RWPE2 (cell line): ENCODE measurements around the gene PDZRN4.

ENCODE experiments used
- ATAC-seq: fragments of 200-7000 bp; cut with Tn5 transposase; 3 replicates; pipeline ENCODE4 v1.9.1; 2021; ENCODE audit warnings: low read depth
- DNase-seq: peaks from one replicate; pipeline ENCODE4 v3.0.0-alpha.2; 2020; ENCODE audit warnings: low spot score
- H3K27ac ChIP-seq: fragments of 450-650 bp; 2 replicates; pipeline ENCODE4 v1.5.1; 2017; ENCODE audit warnings: mild to moderate bottlenecking; ENCODE audit not compliant: poor library complexity, severe bottlenecking
- H3K27me3 ChIP-seq: fragments of 250-450 bp; sonication (Bioruptor Pico); 2 replicates; pipeline ENCODE4 v1.5.1; 2021; ENCODE audit warnings: mild to moderate bottlenecking, moderate library complexity; ENCODE audit not compliant: insufficient read depth, poor library complexity, severe bottlenecking
- H3K36me3 ChIP-seq: fragments of 250-450 bp; sonication (Bioruptor Pico); 2 replicates; pipeline ENCODE4 v1.5.1; 2020; ENCODE audit warnings: low read depth, mild to moderate bottlenecking, moderate library complexity
- H3K4me1 ChIP-seq: fragments of 250-450 bp; sonication (Bioruptor Pico); 2 replicates; pipeline ENCODE4 v1.5.1; 2021; ENCODE audit warnings: mild to moderate bottlenecking, moderate library complexity; ENCODE audit not compliant: insufficient read depth, poor library complexity, severe bottlenecking
- H3K4me3 ChIP-seq: fragments of 250-450 bp; sonication (Bioruptor Pico); 2 replicates; pipeline ENCODE4 v1.5.1; 2021; ENCODE audit warnings: mild to moderate bottlenecking, moderate library complexity; ENCODE audit not compliant: severe bottlenecking
- H3K9me3 ChIP-seq: fragments of 250-450 bp; sonication (Bioruptor Pico); 2 replicates; pipeline ENCODE4 v1.5.1; 2021; ENCODE audit warnings: mild to moderate bottlenecking, moderate library complexity; ENCODE audit not compliant: severe bottlenecking
- CTCF ChIP-seq: fragments of 450-650 bp; IDR thresholded peaks from one replicate; pipeline ENCODE4 v1.5.1; 2017; ENCODE audit warnings: mild to moderate bottlenecking, moderate library complexity; ENCODE audit not compliant: poor library complexity, severe bottlenecking

PDZRN4 gene

GRCh38 chr12:41380878-41381277, 192.8 kb downstream of the PDZRN4 start:
- DNase-seq (no peak), ATAC-seq (no peak)
- Histone ChIP-seq H3K27ac (no peak overlapping the region), H3K36me3 (no peaks in the 10 kb centered on the region), H3K4me1 (no peaks in the 10 kb centered on the region), H3K27me3 (no peaks in the 10 kb centered on the region), H3K4me3 (no peak overlapping the region), H3K9me3 (no peaks in the 10 kb centered on the region)
- no peak for TF ChIP-seq CTCF

GRCh38 chr12:41402801-41403200, 214.7 kb downstream of the PDZRN4 start:
- Histone ChIP-seq H3K9me3 (no peaks in the 10 kb centered on the region), H3K27ac (no peak overlapping the region), H3K4me3 (no peak overlapping the region), H3K27me3 (no peaks in the 10 kb centered on the region), H3K4me1 (no peaks in the 10 kb centered on the region), H3K36me3 (no peaks in the 10 kb centered on the region)
- ATAC-seq, result no peak
- no peak for DNase-seq
- TF ChIP-seq CTCF, result no peak

GRCh38 chr12:41407232-41407799, 219.2 kb downstream of the PDZRN4 start:
- Histone ChIP-seq H3K4me3 (no peak overlapping the region), H3K9me3 (no peaks in the 10 kb centered on the region), H3K27ac (no peak overlapping the region), H3K27me3 (no peaks in the 10 kb centered on the region), H3K4me1 (no peaks in the 10 kb centered on the region), H3K36me3 (no peaks in the 10 kb centered on the region)
- no peak for TF ChIP-seq CTCF
- DNase-seq, result no peak
- no peak for ATAC-seq

- DNase-seq, result no peak
- H3K9me3 ChIP-seq, result no peaks in the 10 kb centered on the region
- H3K4me1 ChIP-seq, result no peaks in the 10 kb centered on the region
- no peaks in the 10 kb centered on the region for H3K27me3 ChIP-seq
- H3K36me3 ChIP-seq, result no peaks in the 10 kb centered on the region
- no peak for TF ChIP-seq CTCF
- no peak for ATAC-seq
- H3K4me3 ChIP-seq, result no peak overlapping the region
- no peak overlapping the region for H3K27ac ChIP-seq
Measured at GRCh38 chr12:41409628-41410027, 221.5 kb downstream of the PDZRN4 start.

- no peak for TF ChIP-seq CTCF
- Histone ChIP-seq H3K36me3 (no peaks in the 10 kb centered on the region), H3K4me1 (no peaks in the 10 kb centered on the region), H3K9me3 (no peaks in the 10 kb centered on the region), H3K27me3 (peaks cover 4% of the 10 kb centered on the region), H3K27ac (no peak overlapping the region), H3K4me3 (no peak overlapping the region)
- DNase-seq, result no peak
- ATAC-seq, result no peak
Measured at GRCh38 chr12:41418586-41418985, 230.5 kb downstream of the PDZRN4 start.
